Measurements from ENCODE around the gene DPH3. TPM values are rescaled to one million over a fixed set of nuclear protein-coding genes. Genes with fewer than 3 reads are reported as not detected.

DPH3 gene
- 33.0 and 40.1 TPM in 2 replicates for total RNA-seq (2021; fragmentation: NEBNext Ultra II Directional; extraction: Animal tissue kit (Norgen Biotek cat#: 25700))
- polyA plus RNA-seq (2011; rRNA removed), result 5.8 and 9.8 TPM in 2 replicates
- 9.7 TPM for polyA plus RNA-seq (2011; cell fraction: cytosol; rRNA removed)
- 4.7 TPM for polyA plus RNA-seq (2011; cell fraction: nucleus; rRNA removed)
- 14.1 to 27.3 TPM (median 15.1 TPM) in 4 replicates for polyA plus RNA-seq (2012, experiment 1 of 2)
- polyA plus RNA-seq (2012, experiment 2 of 2), result 11.6 TPM
- 15.9 TPM for polyA plus RNA-seq (2013, experiment 1 of 2)
- polyA plus RNA-seq (2013, experiment 2 of 2), result 16.5 TPM
- polyA minus RNA-seq (2011; rRNA and poly(A)+ RNA removed), result 9.4 and 14.0 TPM in 2 replicates
- polyA minus RNA-seq (2011; cell fraction: cytosol; rRNA and poly(A)+ RNA removed), result 8.0 TPM
- polyA minus RNA-seq (2011; cell fraction: nucleus; rRNA and poly(A)+ RNA removed), result 9.2 TPM
- long read RNA-seq, experiment 1, transcript DPH3-202 (2 exons, 3,052 nt), result major isoform, 24 of 68 reads
- long read RNA-seq, experiment 1, transcript DPH3-204 (3 exons, 3,131 nt), result minor isoform, 19 of 68 reads
- long read RNA-seq, experiment 1, partial matches to known transcripts, result 11 of 68 reads
- long read RNA-seq, experiment 1, other reads (novel, unspliced or antisense), result 14 of 68 reads
- long read RNA-seq, experiment 2, partial matches to known transcripts, result 0 of 7 reads
- long read RNA-seq, experiment 2, other reads (novel, unspliced or antisense), result 1 of 7 reads

- WGBS, 2 experiments (ENCODE audit: extremely low coverage in 1 of 2, insufficient coverage in 1 of 2, insufficient read length in 1 of 2, insufficient replicate concordance in 2 of 2, low coverage in 1 of 2, low lambda C conversion rate in 2 of 2, missing lambda C conversion rate in 1 of 2), result 1% methylated on average over 59 of the region's 61 CpGs; no CpG with 5 or more reads in 1 of the 2 experiments
- FAIRE-seq, result peak; percentile 48
- H3K4me2 ChIP-seq (ENCODE audit: insufficient read depth in 1 of 2, low read depth in 2 of 2, low read length in 2 of 2), result peak within 1 kb of the TSS; percentile 93 to 99
- no peak for TF ChIP-seq HDAC6 (IDR thresholded peaks at IDR 0.05; ENCODE audit: low read depth, low read length)
- peak; percentile 96 for TF ChIP-seq POLR2AphosphoS5 (IDR thresholded peaks at IDR 0.05; ENCODE audit: low read depth, low read length)
- TF ChIP-seq BCL11A (IDR thresholded peaks at IDR 0.05; ENCODE audit: low read depth in 2 of 2, low read length in 2 of 2), result no peak
- TF ChIP-seq JUND (IDR thresholded peaks at IDR 0.05; ENCODE audit: low read length), result peak; percentile 35; the same call in 1 of the 2 replicates
- no peak for TF ChIP-seq FOSL1 (IDR thresholded peaks at IDR 0.05; ENCODE audit: insufficient read depth, low read depth, low read length)
- TF ChIP-seq CEBPB (IDR thresholded peaks at IDR 0.05; ENCODE audit: low read depth, low read length), result peak; percentile 64
- TF ChIP-seq SAP30 (IDR thresholded peaks at IDR 0.05; ENCODE audit: insufficient read depth, insufficient replicate concordance, low read length), result peak; percentile 81
- TF ChIP-seq SP1 (IDR thresholded peaks at IDR 0.05; ENCODE audit: low read depth, low read length), result peak; percentile 58; the same call in 1 of the 2 replicates
- peak; percentile 92 to 97 for TF ChIP-seq POLR2A (IDR thresholded peaks at IDR 0.05; ENCODE audit: control extremely low read depth in 1 of 2, low read depth in 2 of 2, low read length in 2 of 2)
Measured at GRCh38 chr3:16264708-16265454, at the start of gene DPH3, which contains the start of gene OXNAD1. TSS of gene DPH3 (minus strand) at chr3:16264943. CDS start at chr3:16264876, 67 bp downstream. TSS of gene OXNAD1 (plus strand) at chr3:16265212. CDS start at chr3:16270953, 5,741 bp downstream.

More at GRCh38 chr3:16264708-16265454, at the start of gene DPH3, which contains the start of gene OXNAD1:
- POLR2A ChIA-PET (ENCODE audit: partially characterized antibody), result interaction anchor here (0.9 to 2.4 kb wide), 10 partner anchors 9 to 438 kb away, joined by 3 to 10 read pairs (median 4); no protein-coding TSS in a partner anchor
- Histone ChIP-seq H3K27me3 (replicated peaks in 1 of 4; ENCODE audit: control insufficient read depth in 3 of 4, extremely low read depth in 1 of 4, insufficient read depth in 3 of 4, low read length in 3 of 4) (no peaks in the 10 kb centered on the region), H3K4ac (replicated peaks; ENCODE audit: insufficient read length, low read depth, low read length) (peak within 1 kb of the TSS; percentile 55), H2BK15ac (ENCODE audit: low read length) (no peak within 1 kb of the TSS), H3K36me3 (ENCODE audit: control insufficient read depth in 2 of 4, insufficient read depth in 4 of 4, low read length in 3 of 4) (peaks cover 0 to 8% (median 5%) of the 10 kb centered on the region in 4 experiments; a peak in 5 of 8 replicates), H3K79me1 (ENCODE audit: low read depth, low read length) (peaks cover 11% of the 10 kb centered on the region), H3K79me2 (ENCODE audit: control insufficient read depth in 1 of 2, insufficient read depth in 2 of 2, low read length in 2 of 2) (peaks cover 16 to 77% of the 10 kb centered on the region in 2 experiments), H2BK120ac (replicated peaks; ENCODE audit: low read depth, low read length) (no peak within 1 kb of the TSS), H3K23me2 (ENCODE audit: low read depth, low read length) (peaks cover 6% of the 10 kb centered on the region), H4K20me1 (replicated peaks in 1 of 2; ENCODE audit: control insufficient read depth in 1 of 2, insufficient read depth in 2 of 2, low read length in 2 of 2) (peaks cover 3 to 4% of the 10 kb centered on the region in 2 experiments), H4K8ac (ENCODE audit: extremely low read depth, insufficient read depth, low read length) (peak within 1 kb of the TSS; percentile 97; the same call in 1 of the 2 replicates), H3K27ac (ENCODE audit: low read depth, low read length) (peak within 1 kb of the TSS; percentile 96), H3K23ac (ENCODE audit: insufficient read length) (no peak within 1 kb of the TSS), H3K18ac (ENCODE audit: extremely low read depth, low read length) (peak within 1 kb of the TSS; percentile 88), H3K9me3 (ENCODE audit: insufficient read depth in 2 of 2, low read depth in 1 of 2, low read length in 1 of 2) (no peaks in the 10 kb centered on the region), H3K56ac (replicated peaks; ENCODE audit: insufficient read length, low read depth, low read length) (peak within 1 kb of the TSS; percentile 70), H2BK12ac (ENCODE audit: low read depth, low read length) (peak within 1 kb of the TSS; percentile 40; the same call in 1 of the 2 replicates), H4K91ac (replicated peaks; ENCODE audit: insufficient read length, low read length) (peak within 1 kb of the TSS; percentile 48), H4K5ac (ENCODE audit: insufficient read length, low read depth, low read length) (peak within 1 kb of the TSS; percentile 59), H2AFZ (ENCODE audit: low read length) (peak within 1 kb of the TSS; percentile 89), H3K9ac (replicated peaks in 1 of 4; ENCODE audit: extremely low read depth in 1 of 4, low read depth in 3 of 4, low read length in 3 of 4) (peak within 1 kb of the TSS; percentile 80 to 97 (median 96)), H3K4me1 (replicated peaks in 1 of 4; ENCODE audit: control insufficient read depth in 3 of 4, insufficient read depth in 4 of 4, low read length in 3 of 4) (peaks cover 0 to 8% (median 1%) of the 10 kb centered on the region in 4 experiments; a peak in 4 of 7 replicates), H3K14ac (ENCODE audit: insufficient read length) (no peak within 1 kb of the TSS), H3K4me3 (ENCODE audit: extremely low read depth in 1 of 4, insufficient read depth in 2 of 4, low read depth in 3 of 4, low read length in 4 of 4) (peak within 1 kb of the TSS; percentile 87 to 99 (median 96)), H2AK5ac (ENCODE audit: low read depth, low read length) (no peak within 1 kb of the TSS), H2BK5ac (ENCODE audit: low read depth, low read length) (peak within 1 kb of the TSS; percentile 89), H2BK20ac (ENCODE audit: low read length) (no peak within 1 kb of the TSS)
- DNase-seq (ENCODE audit: low read depth in 1 of 2, low spot score in 2 of 2), result peak; percentile 96 to 100
- CTCF ChIA-PET (ENCODE audit: partially characterized antibody), result interaction anchor here (0.6 to 1.5 kb wide), 6 partner anchors 12 to 285 kb away, joined by 3 to 7 read pairs (median 4); no protein-coding TSS in a partner anchor
